MM.1S (cell line): Measurements from ENCODE around the gene NEK2.

Experiments used
- DNase-seq: peaks from one replicate; pipeline ENCODE4 v3.0.0-alpha.2; 2015
- H2AFZ ChIP-seq: fragments of 300-600 bp; sonication (generic); 2 replicates; pipeline ENCODE4 v1.6.0; 2016; ENCODE audit warnings: antibody characterized with exemption, low read length
- H3F3A ChIP-seq: fragments of 300-600 bp; sonication (generic); 2 replicates; pipeline ENCODE4 v1.6.1; 2016; ENCODE audit warnings: mild to moderate bottlenecking, antibody characterized with exemption, low read length, moderate library complexity, mixed read lengths; ENCODE audit not compliant: insufficient read depth
- H3K27ac ChIP-seq: fragments of 300-600 bp; sonication (generic); 2 replicates; pipeline ENCODE4 v1.5.1; 2016; ENCODE audit warnings: mild to moderate bottlenecking, low read length
- H3K27me3 ChIP-seq: fragments of 300-600 bp; sonication (generic); replicated peaks from 2 replicates; pipeline ENCODE4 v1.6.0; 2016; ENCODE audit warnings: low read length; ENCODE audit not compliant: insufficient read depth
- H3K36me3 ChIP-seq: fragments of 300-600 bp; sonication (generic); replicated peaks from 2 replicates; pipeline ENCODE4 v1.6.1; 2016; ENCODE audit warnings: mild to moderate bottlenecking, low read length, mixed read lengths; ENCODE audit not compliant: insufficient read depth
- H3K4me1 ChIP-seq: fragments of 300-600 bp; sonication (generic); 2 replicates; pipeline ENCODE4 v1.6.1; 2016; ENCODE audit warnings: low read length, mixed read lengths
- H3K4me2 ChIP-seq: fragments of 300-600 bp; sonication (generic); 2 replicates; pipeline ENCODE4 v1.6.0; 2016; ENCODE audit warnings: low read depth, low read length
- H3K4me3 ChIP-seq: fragments of 300-600 bp; sonication (generic); 2 replicates; pipeline ENCODE4 v1.5.1; 2016; ENCODE audit warnings: low read length, mixed read lengths
- H3K79me2 ChIP-seq: fragments of 300-600 bp; sonication (generic); 2 replicates; pipeline ENCODE4 v1.6.1; 2016; ENCODE audit warnings: mixed run types, low read length, mixed read lengths
- H3K9ac ChIP-seq: fragments of 300-600 bp; sonication (generic); 2 replicates; pipeline ENCODE4 v1.6.1; 2016; ENCODE audit warnings: low read length, mixed read lengths
- H3K9me2 ChIP-seq: fragments of 300-600 bp; sonication (generic); replicated peaks from 2 replicates; pipeline ENCODE4 v1.6.1; 2016; ENCODE audit warnings: mild to moderate bottlenecking, low read length, mixed read lengths; ENCODE audit not compliant: insufficient read depth
- H3K9me3 ChIP-seq: fragments of 300-600 bp; sonication (generic); replicated peaks from 2 replicates; pipeline ENCODE4 v1.6.1; 2016; ENCODE audit warnings: mild to moderate bottlenecking, low read length, mixed read lengths; ENCODE audit not compliant: insufficient read depth
- H4K20me1 ChIP-seq: fragments of 300-600 bp; sonication (generic); 2 replicates; pipeline ENCODE4 v1.6.1; 2016; ENCODE audit warnings: mild to moderate bottlenecking, low read length, moderate library complexity, mixed read lengths; ENCODE audit not compliant: insufficient read depth
- EZH2 ChIP-seq: fragments of 300-600 bp; sonication (generic); optimal IDR thresholded peaks from 2 replicates; pipeline ENCODE3; 2017; ENCODE audit warnings: low read depth, mild to moderate bottlenecking, antibody characterized with exemption, low read length, mixed read lengths
- EZH2phosphoT487 ChIP-seq: fragments of 300-600 bp; sonication (generic); IDR thresholded peaks from 2 replicates; pipeline ENCODE4 v1.6.1; 2018; ENCODE audit warnings: antibody characterized with exemption, low read length
- TF ChIP-seq, protein P1 (sequence below): fragments of 300-600 bp; sonication (generic); IDR thresholded peaks from 2 replicates; pipeline ENCODE4 v1.5.1; 2016; ENCODE audit warnings: antibody characterized with exemption, low read length, mixed read lengths

NEK2 gene

DNA sequence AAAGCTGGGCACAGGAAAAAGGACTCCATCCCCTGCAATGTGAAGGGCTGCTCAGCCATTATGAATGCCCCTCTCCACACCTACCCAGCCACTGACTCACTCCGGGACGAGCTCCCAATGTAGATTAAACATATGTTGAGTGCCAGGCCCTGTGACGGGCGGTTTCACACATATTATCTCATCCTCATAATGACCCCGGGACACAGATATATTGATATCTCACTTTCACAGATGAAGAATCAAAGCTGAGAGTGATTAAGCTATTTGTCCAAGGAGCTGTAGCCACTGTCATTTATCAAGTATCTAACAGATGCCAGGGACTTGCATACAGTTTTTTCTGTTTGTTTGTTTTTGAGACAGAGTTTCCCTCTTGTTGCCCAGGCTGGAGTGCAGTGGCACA, 61.5 kb downstream of the NEK2 start:
- Histone ChIP-seq H3K4me3 (no peak overlapping the region), H3F3A (no peaks in the 10 kb centered on the region), H3K36me3 (no peaks in the 10 kb centered on the region), H3K27ac (no peak overlapping the region), H3K4me2 (no peak overlapping the region), H3K79me2 (no peaks in the 10 kb centered on the region), H3K9me3 (no peaks in the 10 kb centered on the region), H3K9ac (no peak overlapping the region), H3K27me3 (no peaks in the 10 kb centered on the region), H3K9me2 (no peaks in the 10 kb centered on the region), H3K4me1 (peaks cover 6% of the 10 kb centered on the region), H2AFZ (no peak overlapping the region), H4K20me1 (no peaks in the 10 kb centered on the region)
- no peak for DNase-seq
- TF ChIP-seq EZH2phosphoT487 (no peak), EZH2 (no peak)
- TF ChIP-seq, protein P1, sequence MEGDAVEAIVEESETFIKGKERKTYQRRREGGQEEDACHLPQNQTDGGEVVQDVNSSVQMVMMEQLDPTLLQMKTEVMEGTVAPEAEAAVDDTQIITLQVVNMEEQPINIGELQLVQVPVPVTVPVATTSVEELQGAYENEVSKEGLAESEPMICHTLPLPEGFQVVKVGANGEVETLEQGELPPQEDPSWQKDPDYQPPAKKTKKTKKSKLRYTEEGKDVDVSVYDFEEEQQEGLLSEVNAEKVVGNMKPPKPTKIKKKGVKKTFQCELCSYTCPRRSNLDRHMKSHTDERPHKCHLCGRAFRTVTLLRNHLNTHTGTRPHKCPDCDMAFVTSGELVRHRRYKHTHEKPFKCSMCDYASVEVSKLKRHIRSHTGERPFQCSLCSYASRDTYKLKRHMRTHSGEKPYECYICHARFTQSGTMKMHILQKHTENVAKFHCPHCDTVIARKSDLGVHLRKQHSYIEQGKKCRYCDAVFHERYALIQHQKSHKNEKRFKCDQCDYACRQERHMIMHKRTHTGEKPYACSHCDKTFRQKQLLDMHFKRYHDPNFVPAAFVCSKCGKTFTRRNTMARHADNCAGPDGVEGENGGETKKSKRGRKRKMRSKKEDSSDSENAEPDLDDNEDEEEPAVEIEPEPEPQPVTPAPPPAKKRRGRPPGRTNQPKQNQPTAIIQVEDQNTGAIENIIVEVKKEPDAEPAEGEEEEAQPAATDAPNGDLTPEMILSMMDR: no peak

DNA sequence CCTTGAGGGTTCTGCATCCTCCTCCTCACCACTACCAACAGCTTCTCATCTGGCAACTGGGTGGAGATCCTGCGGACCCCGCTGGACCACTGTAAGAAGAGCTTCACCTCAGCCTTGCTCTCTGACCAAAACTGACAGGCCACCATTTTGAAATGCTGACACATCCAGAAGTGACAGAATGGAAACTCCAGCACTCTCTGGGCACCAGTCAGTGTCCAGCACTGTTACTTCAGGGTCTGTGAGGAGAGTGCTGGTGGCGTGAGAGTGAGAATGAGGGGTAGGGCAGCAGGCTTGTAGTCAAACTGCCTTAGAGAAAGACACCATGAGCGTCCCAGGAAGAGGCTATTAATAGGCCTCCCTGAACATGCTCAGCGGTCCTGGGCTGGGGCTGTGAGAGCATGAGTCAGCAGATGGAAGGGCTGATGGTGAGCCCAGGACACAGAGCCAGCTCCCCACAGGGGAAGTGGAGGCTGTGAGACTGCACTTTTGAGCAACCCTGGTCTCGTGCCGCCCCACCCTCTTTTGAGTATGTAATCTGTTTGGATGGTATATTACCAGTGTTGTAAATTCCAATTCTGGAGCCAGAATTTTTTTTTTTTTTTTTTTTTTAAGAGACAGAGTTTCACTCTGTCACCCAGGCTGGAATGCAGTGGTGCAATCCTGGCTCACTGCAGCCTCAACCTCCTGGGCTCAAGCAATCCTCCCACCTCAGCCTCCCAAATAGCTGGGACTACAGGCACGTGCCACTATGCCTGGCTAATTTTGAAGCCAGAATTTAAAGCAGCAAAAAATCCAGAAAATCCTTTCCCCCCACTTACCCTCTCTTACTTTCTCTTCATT, 62.1 kb downstream of the NEK2 start:
- no peak overlapping the region for H3K4me2 ChIP-seq
- no peaks in the 10 kb centered on the region for H3F3A ChIP-seq
- no peaks in the 10 kb centered on the region for H3K79me2 ChIP-seq
- H3K9me3 ChIP-seq: no peaks in the 10 kb centered on the region
- peak; percentile 29 for DNase-seq
- no peaks in the 10 kb centered on the region for H4K20me1 ChIP-seq
- H3K27me3 ChIP-seq: no peaks in the 10 kb centered on the region
- H3K4me1 ChIP-seq: peaks cover 6% of the 10 kb centered on the region
- peak overlapping the region; percentile 20; the same call in 1 of the 2 replicates for H2AFZ ChIP-seq
- TF ChIP-seq, protein P1: no peak
- TF ChIP-seq EZH2phosphoT487: no peak
- no peaks in the 10 kb centered on the region for H3K9me2 ChIP-seq
- H3K36me3 ChIP-seq: no peaks in the 10 kb centered on the region
- H3K4me3 ChIP-seq: no peak overlapping the region
- no peak overlapping the region for H3K9ac ChIP-seq
- H3K27ac ChIP-seq: no peak overlapping the region

DNA sequence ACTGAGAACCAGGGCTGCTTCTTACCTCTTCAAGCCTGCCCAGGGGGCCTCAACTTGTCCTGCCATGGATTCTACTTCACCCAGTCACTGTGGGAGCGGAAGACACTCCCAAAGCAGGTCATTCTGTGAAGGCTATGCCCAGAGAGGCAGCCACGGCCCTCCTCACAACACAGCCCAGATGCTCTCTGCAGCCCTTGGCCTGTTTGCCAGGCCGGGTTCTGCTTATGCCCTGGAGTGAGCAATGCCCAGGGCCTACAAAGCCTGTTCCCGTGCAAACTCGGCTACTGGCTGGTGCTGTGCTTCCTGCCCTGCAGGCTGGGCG, 62.7 kb downstream of the NEK2 start:
- no peak overlapping the region for H3K4me2 ChIP-seq
- peaks cover 6% of the 10 kb centered on the region for H3K4me1 ChIP-seq
- no peak overlapping the region for H3K4me3 ChIP-seq
- no peak overlapping the region for H2AFZ ChIP-seq
- no peaks in the 10 kb centered on the region for H3K9me2 ChIP-seq
- H3K9me3 ChIP-seq: no peaks in the 10 kb centered on the region
- no peak for DNase-seq
- no peaks in the 10 kb centered on the region for H3K27me3 ChIP-seq
- no peaks in the 10 kb centered on the region for H3K79me2 ChIP-seq
- TF ChIP-seq, protein P1: no peak
- TF ChIP-seq EZH2phosphoT487 (no peak), EZH2 (no peak)
- no peaks in the 10 kb centered on the region for H4K20me1 ChIP-seq
- H3K9ac ChIP-seq: no peak overlapping the region
- H3K27ac ChIP-seq: no peak overlapping the region
- no peaks in the 10 kb centered on the region for H3K36me3 ChIP-seq
- H3F3A ChIP-seq: no peaks in the 10 kb centered on the region
